T-helper 17 cell (primary cell): ENCODE measurements around the gene CCDC9B. TPM values are rescaled to one million over a fixed set of nuclear protein-coding genes. Genes with fewer than 3 reads are reported as not detected.

Experiments
- ATAC-seq: fragments of 150-1000 bp; cut with Tn5 transposase; 2 replicates; pipeline ENCODE4 v1.10.0; 2021; ENCODE audit warnings: mild to moderate bottlenecking, moderate library complexity
- DNase-seq, 3 donors: peaks; one replicate each; pipeline versions ENCODE4 v3.0.0 to v3.0.0-alpha.2; 2020 to 2021
- H3K9me3 ChIP-seq: one replicate; pipeline ENCODE4 v1.7.0; 2013; ENCODE audit warnings: low read length, mild to moderate bottlenecking; ENCODE audit not compliant: control insufficient read depth, poor library complexity, severe bottlenecking
- H3K27ac Mint-ChIP-seq: one replicate; pipeline ENCODE4 v1.8.0; 2022; ENCODE audit warnings: mild to moderate bottlenecking, moderate library complexity, mixed read lengths
- H3K27me3 Mint-ChIP-seq: one replicate; pipeline ENCODE4 v1.8.0; 2022; ENCODE audit warnings: mixed read lengths
- H3K36me3 Mint-ChIP-seq: one replicate; pipeline ENCODE4 v1.8.0; 2022; ENCODE audit warnings: low read depth, mixed read lengths
- H3K4me1 Mint-ChIP-seq: one replicate; pipeline ENCODE4 v1.8.0; 2022; ENCODE audit warnings: mild to moderate bottlenecking, mixed read lengths
- H3K4me3 Mint-ChIP-seq: one replicate; pipeline ENCODE4 v1.8.0; 2022; ENCODE audit warnings: mild to moderate bottlenecking, moderate library complexity, mixed read lengths
- total RNA-seq, 4 donors: library from RNA in 2 of 4; stranded (reverse) in 2 of 4; gene quantifications; one replicate each; pipeline ENCODE4 v1.2.3 and lab custom pipeline; 2022 to 2026

Gene CCDC9B
- total RNA-seq, 2 donors from 2014 or later, result 4.1 to 5.3 TPM

DNA sequence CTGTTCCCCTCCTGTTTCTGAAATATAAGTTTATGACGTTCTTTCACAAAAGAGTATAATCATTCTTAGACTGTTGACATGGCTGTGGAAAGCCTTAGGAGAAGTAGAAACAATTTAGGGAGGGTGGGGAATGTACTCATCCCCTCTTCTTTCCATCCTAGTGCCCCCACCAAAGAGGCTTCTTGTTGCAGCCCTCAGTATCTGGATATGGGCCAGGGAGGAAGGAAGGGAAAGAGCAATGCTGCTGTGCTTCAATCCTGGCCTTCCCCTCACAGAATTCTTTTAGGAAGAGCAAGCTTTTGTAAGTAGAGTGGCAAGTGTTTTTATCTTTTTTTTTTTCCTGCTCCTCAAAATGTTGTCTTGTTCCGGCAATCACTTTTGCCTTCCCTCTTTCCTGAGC is 15.6 kb downstream of the CCDC9B start:
- no peaks in the 10 kb centered on the region for H3K36me3 Mint-ChIP-seq
- peaks cover 2% of the 10 kb centered on the region for H3K27me3 Mint-ChIP-seq
- H3K9me3 ChIP-seq, result no peaks in the 10 kb centered on the region
- peaks cover 24% of the 10 kb centered on the region for H3K4me1 Mint-ChIP-seq
- no peak for ATAC-seq
- no peak for DNase-seq
- H3K27ac Mint-ChIP-seq, result peak overlapping the region; percentile 62
- H3K4me3 Mint-ChIP-seq, result peak overlapping the region; percentile 86

DNA sequence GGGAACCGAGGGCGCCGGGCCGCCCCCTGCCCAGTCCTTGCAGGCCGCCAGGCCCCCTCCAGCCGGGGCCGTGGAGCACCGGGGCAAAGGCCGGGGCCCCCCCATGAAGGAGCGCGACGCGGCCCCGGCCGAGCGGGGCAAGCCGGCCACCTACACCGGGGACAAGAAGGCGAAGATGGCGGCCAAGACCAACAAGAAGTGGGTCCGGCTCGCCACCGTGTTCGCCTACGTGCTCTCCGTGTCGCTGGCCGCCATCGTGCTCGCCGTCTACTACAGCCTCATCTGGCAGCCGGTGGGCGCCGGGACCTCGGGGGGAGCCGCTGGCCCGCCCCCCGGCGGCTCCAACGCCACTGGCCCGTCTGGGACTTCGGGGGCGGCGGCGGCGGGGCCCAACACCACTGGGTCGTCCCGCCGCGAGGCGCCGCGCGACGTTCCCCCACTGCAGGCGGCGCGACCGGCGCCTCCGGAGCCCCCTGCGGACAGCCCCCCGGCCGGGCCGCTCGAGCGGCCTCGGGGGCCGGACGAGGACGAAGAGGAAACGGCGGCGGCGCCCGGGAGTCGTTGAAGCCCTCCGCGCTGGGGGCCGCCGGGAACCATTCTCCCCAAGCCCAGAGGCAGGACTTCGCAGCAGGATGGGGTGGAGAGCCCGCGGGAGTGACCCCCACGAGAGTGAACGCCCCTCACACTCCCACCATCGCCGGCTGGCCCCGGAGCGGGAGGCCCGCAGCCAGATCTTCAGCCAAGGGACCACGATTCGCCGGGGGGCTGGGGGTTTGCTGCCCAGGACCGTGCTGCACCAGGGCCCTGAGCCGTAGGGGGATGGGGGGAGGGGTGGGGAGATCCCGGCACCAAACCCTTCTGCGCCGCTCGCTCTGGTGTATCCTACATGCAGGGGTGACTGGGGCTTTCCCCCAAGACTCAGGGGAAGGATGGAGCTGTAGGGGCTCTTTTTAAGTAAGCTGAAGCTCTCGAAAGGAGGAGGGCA is 16.5 kb downstream of the CCDC9B start:
- Mint-ChIP-seq H3K4me3 (peak overlapping the region; percentile 86), H3K36me3 (no peaks in the 10 kb centered on the region), H3K27me3 (peaks cover 8% of the 10 kb centered on the region), H3K4me1 (peaks cover 24% of the 10 kb centered on the region), H3K27ac (peak overlapping the region; percentile 62)
- ATAC-seq, result no peak
- DNase-seq, result peak in 1 of 3 donors; percentile 23
- no peaks in the 10 kb centered on the region for H3K9me3 ChIP-seq

DNA sequence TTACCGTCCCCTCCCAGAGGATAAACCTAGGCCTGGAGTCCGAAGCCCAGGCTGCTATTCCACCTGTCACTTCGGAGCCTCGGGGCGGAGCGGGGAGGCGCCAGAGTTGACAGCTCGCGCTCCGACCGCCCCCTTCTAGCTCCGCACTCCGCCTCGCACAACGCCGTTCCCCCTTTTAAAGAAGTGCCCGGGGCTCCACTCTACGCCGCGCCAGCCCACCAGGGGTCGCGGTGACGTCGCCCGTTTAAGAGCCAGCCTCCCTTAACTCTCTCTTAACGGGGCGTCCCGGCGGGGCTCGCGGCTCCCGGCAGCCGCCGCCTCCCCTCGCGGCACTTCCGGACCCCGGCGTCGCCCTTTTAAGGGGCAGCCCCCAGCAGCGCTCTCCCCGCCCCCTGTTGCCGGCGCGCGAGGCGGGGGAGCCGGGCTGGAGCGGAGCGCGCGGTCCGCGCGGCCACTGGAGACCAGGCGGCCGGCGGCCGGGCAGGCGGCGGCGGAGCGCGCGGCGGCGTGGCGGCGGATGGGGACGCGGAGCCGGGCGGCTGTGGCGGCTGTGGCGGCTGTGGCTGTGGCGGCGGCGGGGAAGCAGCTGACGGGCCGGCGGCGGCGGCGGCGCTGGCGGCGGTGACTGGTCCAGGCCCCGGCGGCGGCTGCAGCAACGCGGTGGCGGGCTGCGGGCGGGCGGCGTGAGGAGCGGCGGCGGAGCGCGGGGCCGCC is 17.3 kb downstream of the CCDC9B start, which contains the start of gene INAFM2:
Gene INAFM2 (plus strand): TSS at position 454 of the 714 bp plus-strand sequence. CDS start 364 bp downstream, outside the sequence.
- H3K36me3 Mint-ChIP-seq, result no peaks in the 10 kb centered on the region
- peaks cover 19% of the 10 kb centered on the region for H3K4me1 Mint-ChIP-seq
- ATAC-seq (peak; percentile 91), DNase-seq (peak; percentile 76 to 87 (median 87))
- H3K27me3 Mint-ChIP-seq, result peaks cover 8% of the 10 kb centered on the region
- peak within 1 kb of the TSS; percentile 62 for H3K27ac Mint-ChIP-seq
- no peaks in the 10 kb centered on the region for H3K9me3 ChIP-seq
- peak within 1 kb of the TSS; percentile 88 for H3K4me3 Mint-ChIP-seq

DNA sequence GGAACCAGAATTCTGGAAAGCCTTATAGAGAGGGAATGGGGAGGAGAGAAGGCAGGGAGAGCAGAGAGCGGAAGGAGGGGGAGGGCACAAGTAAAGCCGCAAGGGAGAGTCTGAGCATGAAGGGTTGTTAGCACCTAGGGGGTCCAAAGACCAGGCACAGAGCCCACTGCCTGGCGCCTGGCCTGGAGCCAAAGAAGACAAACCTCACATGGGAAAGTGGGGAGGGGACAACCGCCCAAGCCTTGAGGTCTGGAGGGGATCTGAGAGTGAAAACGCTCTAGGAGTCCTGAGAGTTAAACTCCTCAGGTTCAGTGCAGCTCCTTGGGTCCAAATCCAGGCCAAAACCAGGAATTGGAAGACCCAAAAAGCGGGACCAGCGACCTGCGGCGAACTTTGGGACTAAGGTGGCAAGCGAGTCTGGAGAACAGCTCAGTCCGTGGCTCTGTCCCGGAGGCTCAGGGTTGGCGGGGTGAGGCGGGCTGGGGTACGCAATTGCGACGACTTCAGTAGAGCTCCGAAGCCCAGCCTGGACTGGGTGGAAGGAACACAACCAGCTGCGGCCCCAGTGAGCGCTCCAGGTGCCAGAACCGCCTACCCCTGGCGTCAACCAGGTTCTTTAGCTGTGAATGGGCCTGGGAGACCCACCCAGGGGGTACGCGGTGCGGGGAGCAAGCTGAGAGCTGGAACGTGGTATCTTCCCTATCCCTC is 18.1 kb downstream of the CCDC9B start:
- ATAC-seq, result peak; percentile 0
- H3K9me3 ChIP-seq, result no peaks in the 10 kb centered on the region
- Mint-ChIP-seq H3K36me3 (no peaks in the 10 kb centered on the region), H3K27ac (peak overlapping the region; percentile 24), H3K27me3 (peaks cover 8% of the 10 kb centered on the region), H3K4me3 (peak overlapping the region; percentile 88), H3K4me1 (peaks cover 19% of the 10 kb centered on the region)
- DNase-seq, result no peak

DNA sequence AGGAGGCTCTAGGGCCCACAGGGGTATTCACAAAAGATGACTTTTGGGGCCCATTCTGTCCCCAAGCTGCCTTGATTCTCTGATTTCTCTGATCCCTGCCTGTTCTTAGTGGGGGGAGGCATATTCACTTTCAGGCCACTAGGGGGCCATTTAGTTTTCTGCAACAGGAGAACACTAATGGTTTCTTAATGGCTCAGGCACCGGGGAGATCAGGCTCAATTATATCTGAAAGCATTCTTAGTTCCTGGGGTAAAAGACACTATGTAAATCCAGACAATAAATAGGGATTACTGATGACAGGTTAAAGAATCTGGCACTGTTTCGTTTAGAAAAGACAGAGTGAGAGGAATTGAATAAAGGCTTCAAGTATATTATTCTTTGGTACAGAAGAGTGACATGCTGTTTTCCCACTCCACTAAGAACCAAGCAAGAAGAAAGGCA is 19.8 kb downstream of the CCDC9B start:
- peak overlapping the region; percentile 57 for H3K4me3 Mint-ChIP-seq
- H3K4me1 Mint-ChIP-seq, result peaks cover 18% of the 10 kb centered on the region
- ATAC-seq (peak; percentile 29), DNase-seq (peak in 1 of 3 donors; percentile 27)
- H3K9me3 ChIP-seq, result no peaks in the 10 kb centered on the region
- H3K27me3 Mint-ChIP-seq, result peaks cover 22% of the 10 kb centered on the region
- peak overlapping the region; percentile 21 for H3K27ac Mint-ChIP-seq
- no peaks in the 10 kb centered on the region for H3K36me3 Mint-ChIP-seq

DNA sequence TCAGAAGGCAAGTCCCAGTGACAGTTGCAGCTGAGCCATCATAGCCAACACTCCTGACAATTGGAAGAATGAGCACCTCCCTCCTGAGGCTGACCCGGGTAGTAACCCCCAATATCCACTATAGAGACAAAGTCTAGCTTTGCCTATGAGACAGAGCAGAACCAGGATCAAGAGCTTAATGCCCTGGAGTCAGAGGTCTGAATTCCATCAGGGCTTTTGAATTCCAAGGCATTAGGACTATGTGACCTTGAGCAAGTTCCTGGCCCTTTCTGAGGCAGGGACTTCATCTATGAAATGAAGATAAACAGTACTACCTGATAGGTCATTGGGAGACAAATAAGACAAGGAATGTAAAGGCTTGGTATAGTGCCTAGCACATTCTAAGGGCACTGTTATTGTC is 20.3 kb downstream of the CCDC9B start:
- Mint-ChIP-seq H3K36me3 (no peaks in the 10 kb centered on the region), H3K4me1 (peaks cover 17% of the 10 kb centered on the region), H3K27me3 (peaks cover 28% of the 10 kb centered on the region), H3K4me3 (no peak overlapping the region), H3K27ac (peak overlapping the region; percentile 34)
- no peaks in the 10 kb centered on the region for H3K9me3 ChIP-seq
- ATAC-seq (no peak), DNase-seq (no peak)

DNA sequence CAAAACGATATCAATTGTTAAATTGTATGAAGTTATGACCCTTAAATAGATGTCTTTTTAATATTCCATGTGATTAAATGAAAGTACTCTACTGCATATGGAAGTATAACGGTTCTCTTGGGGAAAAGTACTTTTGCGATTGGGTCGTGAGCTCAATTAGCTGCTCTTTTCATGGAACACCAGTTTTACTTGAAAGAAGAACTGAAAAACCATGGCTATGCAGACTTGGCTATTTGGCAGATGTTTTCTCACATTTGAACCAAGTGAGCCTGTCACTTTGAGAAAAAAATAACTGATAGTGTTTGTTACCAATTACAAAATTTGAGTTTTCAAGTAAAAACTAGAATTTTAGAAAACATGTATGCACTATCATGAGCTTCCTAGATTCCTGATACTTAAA is 23.2 kb downstream of the CCDC9B start:
- H3K27ac Mint-ChIP-seq, result peak overlapping the region; percentile 67
- H3K36me3 Mint-ChIP-seq, result no peaks in the 10 kb centered on the region
- H3K9me3 ChIP-seq, result no peaks in the 10 kb centered on the region
- H3K4me1 Mint-ChIP-seq, result peaks cover 13% of the 10 kb centered on the region
- H3K27me3 Mint-ChIP-seq, result peaks cover 30% of the 10 kb centered on the region
- DNase-seq (no peak), ATAC-seq (no peak)
- no peak overlapping the region for H3K4me3 Mint-ChIP-seq

DNA sequence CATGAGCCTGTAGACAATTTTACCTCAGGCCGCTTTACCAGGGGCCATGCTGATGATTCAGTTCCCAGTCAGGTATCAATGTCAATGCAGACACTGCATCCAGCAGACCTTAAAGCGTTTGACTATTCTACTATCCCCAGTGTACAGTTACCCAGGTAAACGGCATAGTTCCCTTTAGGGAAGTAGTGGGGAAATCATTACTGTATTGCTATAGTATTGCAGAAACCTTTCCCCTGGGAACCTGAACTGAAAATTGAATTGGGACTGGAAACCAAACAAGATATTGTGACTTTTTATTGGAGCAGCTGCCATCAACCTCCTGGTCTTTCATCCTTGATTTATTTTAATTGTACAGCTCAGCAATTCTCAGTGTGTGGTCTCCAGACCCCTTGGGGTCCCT is 23.8 kb downstream of the CCDC9B start:
- H3K27ac Mint-ChIP-seq, result peak overlapping the region; percentile 67
- no peaks in the 10 kb centered on the region for H3K9me3 ChIP-seq
- peaks cover 10% of the 10 kb centered on the region for H3K4me1 Mint-ChIP-seq
- DNase-seq, result no peak
- ATAC-seq, result no peak
- no peak overlapping the region for H3K4me3 Mint-ChIP-seq
- H3K27me3 Mint-ChIP-seq, result peaks cover 30% of the 10 kb centered on the region
- H3K36me3 Mint-ChIP-seq, result no peaks in the 10 kb centered on the region

DNA sequence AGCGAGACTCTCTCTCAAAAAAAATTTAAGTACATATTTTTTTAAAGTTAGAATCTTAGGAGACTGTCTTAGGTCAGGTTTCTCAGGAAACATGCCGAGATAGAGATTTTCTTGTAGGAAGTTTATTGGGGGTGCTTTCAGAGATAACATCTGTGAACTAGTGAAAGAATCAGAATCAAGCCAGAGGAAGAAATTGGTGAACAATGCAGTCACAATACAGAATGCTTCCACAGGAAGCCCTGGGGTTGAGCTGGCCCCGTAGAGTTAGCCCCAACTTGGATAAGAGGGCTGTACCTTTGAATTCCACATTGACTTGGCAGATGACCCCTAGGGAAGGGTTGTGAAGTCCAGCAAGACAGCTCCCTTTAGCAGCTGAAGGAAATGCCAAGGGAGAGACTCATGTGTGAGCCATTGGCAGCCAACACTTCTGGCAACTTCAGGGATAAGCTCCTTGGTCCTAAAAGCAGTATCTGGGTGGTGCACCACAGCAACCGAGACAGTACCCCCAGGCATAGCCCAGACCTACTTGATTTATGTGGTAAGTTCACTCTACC is 25.9 kb downstream of the CCDC9B start:
- H3K9me3 ChIP-seq, result no peaks in the 10 kb centered on the region
- H3K27me3 Mint-ChIP-seq, result peaks cover 23% of the 10 kb centered on the region
- DNase-seq (no peak), ATAC-seq (no peak)
- peaks cover 5% of the 10 kb centered on the region for H3K4me1 Mint-ChIP-seq
- no peaks in the 10 kb centered on the region for H3K36me3 Mint-ChIP-seq
- no peak overlapping the region for H3K27ac Mint-ChIP-seq
- H3K4me3 Mint-ChIP-seq, result no peak overlapping the region

DNA sequence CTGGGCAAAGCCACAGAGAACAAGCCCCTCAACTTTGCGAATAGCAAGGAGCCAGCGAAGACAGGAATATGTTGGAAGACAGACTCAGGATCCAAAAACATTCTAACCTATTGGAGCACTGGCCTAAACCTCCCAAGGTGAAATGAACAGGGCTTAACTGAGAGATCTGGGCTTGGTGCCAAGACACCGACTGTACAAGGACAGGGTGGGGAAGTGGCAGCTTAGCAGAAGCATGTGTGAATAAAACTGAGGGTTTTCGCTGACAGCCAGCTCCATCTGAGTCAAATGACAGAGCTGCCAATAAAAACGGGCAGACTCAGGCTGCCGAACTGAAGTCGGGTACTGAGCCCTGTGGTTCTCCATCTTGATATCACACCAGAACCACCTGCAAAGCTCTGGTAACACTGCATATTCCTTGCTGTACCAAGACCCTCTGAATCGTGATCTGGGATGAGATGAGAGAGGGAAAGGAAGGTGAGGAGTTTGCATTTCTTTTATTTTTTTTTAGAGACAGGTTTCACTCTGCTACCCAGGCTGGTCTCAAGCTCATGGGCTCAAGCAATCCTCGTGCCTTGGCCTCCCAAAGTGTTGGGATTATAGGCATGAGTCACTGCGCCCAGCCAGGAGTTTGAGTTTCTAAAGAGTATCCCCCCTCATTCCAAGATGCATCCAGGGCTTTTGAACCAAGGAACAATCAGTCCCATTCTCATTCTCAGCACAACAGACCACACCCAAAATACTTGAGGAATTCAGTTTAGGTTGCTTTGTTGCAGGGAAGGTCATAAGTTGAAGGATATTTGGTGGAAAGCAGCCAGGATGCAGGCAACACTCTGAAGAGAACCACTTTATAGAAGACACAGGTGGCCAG is 27.0 kb downstream of the CCDC9B start:
- H3K36me3 Mint-ChIP-seq, result no peaks in the 10 kb centered on the region
- no peak overlapping the region for H3K4me3 Mint-ChIP-seq
- DNase-seq, result no peak
- H3K27me3 Mint-ChIP-seq, result peaks cover 22% of the 10 kb centered on the region
- peaks cover 14% of the 10 kb centered on the region for H3K4me1 Mint-ChIP-seq
- no peaks in the 10 kb centered on the region for H3K9me3 ChIP-seq
- no peak overlapping the region for H3K27ac Mint-ChIP-seq
- ATAC-seq, result no peak

DNA sequence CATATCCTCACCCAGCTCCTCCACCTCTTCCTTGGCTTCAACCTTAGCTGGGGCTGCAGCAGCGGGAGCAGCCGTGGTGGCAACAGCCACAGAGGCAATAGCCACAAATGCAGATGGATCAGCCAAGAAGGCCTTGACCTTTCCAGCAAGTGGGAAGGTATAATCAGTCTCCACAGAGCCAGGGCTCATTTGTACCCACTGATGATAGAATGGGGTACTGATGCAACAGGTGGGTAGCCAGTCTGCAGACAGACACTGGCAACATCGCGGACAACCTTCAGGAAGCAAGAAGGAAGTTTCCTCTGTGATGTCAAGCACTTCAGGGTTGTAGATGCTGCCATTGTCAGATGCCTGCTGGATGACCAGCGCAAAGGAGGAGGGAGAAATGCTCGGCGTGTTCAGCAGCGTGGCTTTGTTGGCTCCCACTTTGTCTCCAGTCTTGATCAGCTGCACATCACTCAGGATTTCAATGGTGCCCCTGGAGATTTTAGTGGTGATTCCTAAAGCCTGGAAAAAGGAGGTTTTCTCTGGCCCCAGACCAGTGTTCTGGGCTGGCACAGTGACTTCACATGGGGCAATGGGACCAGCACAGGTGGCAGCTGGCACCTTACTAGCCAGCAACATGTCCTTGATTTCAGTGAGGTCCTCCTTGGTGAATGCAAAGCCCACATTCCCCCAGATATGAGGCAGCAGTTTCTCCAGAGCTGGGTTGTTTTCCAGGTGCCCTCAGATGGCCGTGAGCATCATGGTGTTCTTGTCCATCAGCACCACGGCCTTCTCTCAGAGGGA is 28.2 kb downstream of the CCDC9B start:
- no peaks in the 10 kb centered on the region for H3K36me3 Mint-ChIP-seq
- H3K27ac Mint-ChIP-seq, result no peak overlapping the region
- H3K27me3 Mint-ChIP-seq, result peaks cover 22% of the 10 kb centered on the region
- DNase-seq, result no peak
- H3K9me3 ChIP-seq, result no peaks in the 10 kb centered on the region
- no peak for ATAC-seq
- no peak overlapping the region for H3K4me3 Mint-ChIP-seq
- peaks cover 15% of the 10 kb centered on the region for H3K4me1 Mint-ChIP-seq
